ENCODE data around the gene PPIL1.

The PPIL1 gene

GRCh38 chr6:36838896-36839748, 35.5 kb downstream of the PPIL1 start, which contains the start of gene CPNE5:
TSS of gene CPNE5 (minus strand) at chr6:36839444. CDS start at chr6:36839377, 67 bp downstream.
- FAIRE-seq (no peak), DNase-seq (ENCODE audit: extremely low spot score, insufficient read length, low read depth) (no peak)

- DNase-seq (ENCODE audit: extremely low spot score, insufficient read length, low read depth) (no peak), FAIRE-seq (no peak)
Measured at GRCh38 chr6:36837686-36838085, 36.9 kb downstream of the PPIL1 start.

GRCh38 chr6:36837022-36837339, 37.6 kb downstream of the PPIL1 start:
- no peak for DNase-seq (ENCODE audit: extremely low spot score, insufficient read length, low read depth)
- FAIRE-seq: no peak

- FAIRE-seq: no peak
- DNase-seq (ENCODE audit: extremely low spot score, insufficient read length, low read depth): no peak
Measured at GRCh38 chr6:36836111-36837021, 38.2 kb downstream of the PPIL1 start.

- DNase-seq (ENCODE audit: extremely low spot score, insufficient read length, low read depth) (no peak), FAIRE-seq (no peak)
Measured at GRCh38 chr6:36834576-36835341, 39.8 kb downstream of the PPIL1 start.

GRCh38 chr6:36833182-36833789, 41.3 kb downstream of the PPIL1 start:
- DNase-seq (ENCODE audit: extremely low spot score, insufficient read length, low read depth) (no peak), FAIRE-seq (no peak)

GRCh38 chr6:36832313-36832712, 42.3 kb downstream of the PPIL1 start:
- FAIRE-seq: no peak
- DNase-seq (ENCODE audit: extremely low spot score, insufficient read length, low read depth): no peak

- DNase-seq (ENCODE audit: extremely low spot score, insufficient read length, low read depth): no peak
- FAIRE-seq: no peak
Measured at GRCh38 chr6:36830577-36830976, 44.0 kb downstream of the PPIL1 start.

- no peak for DNase-seq (ENCODE audit: extremely low spot score, insufficient read length, low read depth)
- no peak for FAIRE-seq
Measured at GRCh38 chr6:36829919-36830544, 44.6 kb downstream of the PPIL1 start.

- FAIRE-seq: no peak
- DNase-seq (ENCODE audit: extremely low spot score, insufficient read length, low read depth): no peak
Measured at GRCh38 chr6:36827261-36828079, 47.1 kb downstream of the PPIL1 start.

- DNase-seq (ENCODE audit: extremely low spot score, insufficient read length, low read depth) (no peak), FAIRE-seq (no peak)
Measured at GRCh38 chr6:36826520-36827227, 47.9 kb downstream of the PPIL1 start.

- DNase-seq (ENCODE audit: extremely low spot score, insufficient read length, low read depth) (no peak), FAIRE-seq (no peak)
Measured at GRCh38 chr6:36825994-36826393, 48.6 kb downstream of the PPIL1 start.

- FAIRE-seq: no peak
- DNase-seq (ENCODE audit: extremely low spot score, insufficient read length, low read depth): no peak
Measured at GRCh38 chr6:36825452-36825851, 49.2 kb downstream of the PPIL1 start.

GRCh38 chr6:36824253-36824652, 50.4 kb downstream of the PPIL1 start:
- DNase-seq (ENCODE audit: extremely low spot score, insufficient read length, low read depth) (no peak), FAIRE-seq (no peak)

- DNase-seq (ENCODE audit: extremely low spot score, insufficient read length, low read depth) (no peak), FAIRE-seq (no peak)
Measured at GRCh38 chr6:36823421-36824096, 51.0 kb downstream of the PPIL1 start.

GRCh38 chr6:36822506-36823269, 51.9 kb downstream of the PPIL1 start:
- no peak for DNase-seq (ENCODE audit: extremely low spot score, insufficient read length, low read depth)
- no peak for FAIRE-seq

Measured in GM18507 (cell line).